Mesenchymal stem cell (in vitro differentiated cells and primary cell): ENCODE data around the gene DGCR6.
"Not testable (repeated sequence)": the region's sequence is repeated elsewhere in the genome, so short reads cannot be mapped to it uniquely, and the experiment has no call there.

ENCODE experiments used
- DNase-seq: peaks from one replicate; pipeline ENCODE4 v3.0.0-alpha.2; 2013
- H2AFZ ChIP-seq: one replicate; pipeline ENCODE4 v1.6.1; 2013; ENCODE audit warnings: low read depth, mild to moderate bottlenecking, control low read depth, inconsistent platforms, low read length, moderate library complexity
- H2AK5ac ChIP-seq: 2 replicates; pipeline ENCODE4 v1.6.1; 2013; ENCODE audit warnings: low read length, moderate library complexity, mild to moderate bottlenecking, inconsistent platforms; ENCODE audit not compliant: severe bottlenecking
- H2BK120ac ChIP-seq: one replicate; pipeline ENCODE4 v1.6.1; 2013; ENCODE audit warnings: low read depth, mild to moderate bottlenecking, inconsistent platforms, low read length, moderate library complexity
- H2BK12ac ChIP-seq, 2 experiments: one replicate each; pipeline ENCODE4 v1.6.1; 2013; ENCODE audit warnings: inconsistent platforms in 2 of 2, low read length in 2 of 2, mild to moderate bottlenecking in 2 of 2, moderate library complexity in 2 of 2, control low read depth in 1 of 2
- H2BK15ac ChIP-seq: one replicate; pipeline ENCODE4 v1.6.1; 2013; ENCODE audit warnings: mild to moderate bottlenecking, low read depth, inconsistent platforms; ENCODE audit not compliant: poor library complexity, severe bottlenecking
- H2BK5ac ChIP-seq: 2 replicates; pipeline ENCODE4 v1.6.1; 2013; ENCODE audit warnings: low read depth, mild to moderate bottlenecking, low read length, control low read depth, inconsistent platforms; ENCODE audit not compliant: poor library complexity, severe bottlenecking
- H3K14ac ChIP-seq, 2 experiments: one replicate each; pipeline ENCODE4 v1.6.1; 2013; ENCODE audit warnings: inconsistent platforms in 2 of 2, low read length in 2 of 2, control low read depth in 1 of 2, mild to moderate bottlenecking in 1 of 2, moderate library complexity in 1 of 2
- H3K18ac ChIP-seq, 2 experiments: one replicate each; pipeline ENCODE4 v1.6.1; 2013; ENCODE audit warnings: inconsistent platforms in 2 of 2, low read length in 2 of 2, control low read depth in 1 of 2, low read depth in 1 of 2, mild to moderate bottlenecking in 1 of 2
- H3K23ac ChIP-seq, 2 experiments: one replicate each; pipeline ENCODE4 v1.6.1; 2013; ENCODE audit warnings: inconsistent platforms in 2 of 2, low read length in 2 of 2, mild to moderate bottlenecking in 2 of 2, moderate library complexity in 2 of 2, control low read depth in 1 of 2
- H3K27ac ChIP-seq: 2 replicates; pipeline ENCODE4 v1.5.1; 2013; ENCODE audit warnings: mild to moderate bottlenecking, moderate library complexity, low read length, control low read depth, inconsistent platforms; ENCODE audit not compliant: poor library complexity, severe bottlenecking
- H3K27me3 ChIP-seq, 2 experiments: 2 replicates each; pipeline versions ENCODE4 v1.6.1 to v1.7.0; 2013; ENCODE audit warnings: low read length in 2 of 2, mild to moderate bottlenecking in 2 of 2, moderate library complexity in 2 of 2, control low read depth in 1 of 2, inconsistent platforms in 1 of 2; ENCODE audit not compliant: control insufficient read depth in 1 of 2, insufficient read depth in 1 of 2
- H3K36me3 ChIP-seq, 2 experiments: 2 replicates each; pipeline versions ENCODE4 v1.6.1 to v1.7.0; 2013; ENCODE audit warnings: low read length in 2 of 2, control low read depth in 1 of 2, inconsistent platforms in 1 of 2, low read depth in 1 of 2, mild to moderate bottlenecking in 1 of 2; ENCODE audit not compliant: insufficient read depth in 2 of 2, control insufficient read depth in 1 of 2
- H3K4ac ChIP-seq, 2 experiments: one replicate each; pipeline ENCODE4 v1.6.1; 2013; ENCODE audit warnings: inconsistent platforms in 2 of 2, low read length in 2 of 2, mild to moderate bottlenecking in 2 of 2, moderate library complexity in 2 of 2, control low read depth in 1 of 2, low read depth in 1 of 2
- H3K4me1 ChIP-seq: 2 replicates; pipeline ENCODE4 v1.6.1; 2013; ENCODE audit warnings: low read depth, low read length, control low read depth; ENCODE audit not compliant: control insufficient read depth, insufficient read depth
- H3K4me2 ChIP-seq: 2 replicates; pipeline ENCODE4 v1.6.1; 2013; ENCODE audit warnings: low read length, mild to moderate bottlenecking, inconsistent platforms; ENCODE audit not compliant: poor library complexity, severe bottlenecking
- H3K4me3 ChIP-seq, 2 experiments: 2 replicates each; pipeline versions ENCODE4 v1.5.1 to v1.7.0; 2013; ENCODE audit warnings: low read length in 2 of 2, mild to moderate bottlenecking in 2 of 2, control low read depth in 1 of 2, low read depth in 1 of 2; ENCODE audit not compliant: insufficient read depth in 1 of 2
- H3K79me1 ChIP-seq: replicated peaks from 2 replicates; pipeline ENCODE4 v1.6.1; 2013; ENCODE audit warnings: mild to moderate bottlenecking, control low read depth, low read length, inconsistent platforms; ENCODE audit not compliant: poor library complexity, severe bottlenecking
- H3K9ac ChIP-seq: 2 replicates; pipeline ENCODE4 v1.7.0; 2013; ENCODE audit warnings: mild to moderate bottlenecking, low read length, moderate library complexity
- H3K9me3 ChIP-seq: 2 replicates; pipeline ENCODE4 v1.7.0; 2013; ENCODE audit warnings: mild to moderate bottlenecking, low read length; ENCODE audit not compliant: control insufficient read depth
- H4K8ac ChIP-seq: one replicate; pipeline ENCODE4 v1.6.1; 2013; ENCODE audit warnings: inconsistent platforms, mild to moderate bottlenecking, low read length, moderate library complexity
- H4K91ac ChIP-seq: one replicate; pipeline ENCODE4 v1.6.1; 2013; ENCODE audit warnings: mild to moderate bottlenecking, low read length, inconsistent platforms
- WGBS: methylation state at CpG from one replicate; pipeline ENCODE4 v1.1.7; 2013; ENCODE audit warnings: mixed read lengths; 5-methylcytosine and 5-hydroxymethylcytosine counted together

The DGCR6 gene

DNA sequence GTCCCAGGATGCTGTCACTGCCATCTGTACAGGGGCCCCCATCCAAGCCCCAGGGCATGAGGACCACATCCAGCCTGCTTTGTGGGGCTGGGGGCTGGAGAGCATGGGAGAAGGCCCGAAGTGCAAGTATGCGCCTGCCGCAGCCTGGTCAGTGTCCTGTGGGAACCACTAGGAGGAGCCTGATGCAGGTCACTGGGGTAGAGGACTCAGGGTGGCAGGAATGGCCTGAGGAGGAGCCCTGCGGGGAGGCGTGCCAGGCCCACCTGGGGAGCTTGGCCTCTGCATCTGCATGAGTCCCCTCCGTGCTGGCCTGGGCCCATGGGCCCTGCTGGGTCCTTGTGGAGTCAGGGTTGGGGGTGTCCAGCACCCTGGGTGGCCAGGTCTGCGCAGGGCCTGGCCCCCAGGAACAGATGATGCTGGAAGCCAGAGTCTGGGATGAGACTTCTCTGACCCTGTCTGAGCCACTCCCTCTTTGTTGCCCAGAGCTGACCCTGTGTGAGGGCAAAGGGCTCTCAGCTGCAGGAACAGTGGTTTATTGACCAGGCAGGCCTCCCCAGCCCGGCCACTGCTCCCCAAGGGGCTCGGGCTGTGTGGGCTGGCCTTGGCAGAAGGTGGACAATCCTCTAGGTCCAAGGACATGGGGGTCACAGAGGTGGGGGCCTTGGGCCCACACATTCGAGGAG lies 6.3 kb downstream of the DGCR6 start:
- not testable (repeated sequence) for H3K4ac ChIP-seq, H2AFZ ChIP-seq, H3K4me3 ChIP-seq, H3K18ac ChIP-seq, H3K27ac ChIP-seq, H3K4me2 ChIP-seq, H3K9ac ChIP-seq, H2BK15ac ChIP-seq, H3K23ac ChIP-seq, H3K36me3 ChIP-seq, H3K9me3 ChIP-seq, H3K14ac ChIP-seq, H3K79me1 ChIP-seq, H2BK12ac ChIP-seq, H4K91ac ChIP-seq, H2BK120ac ChIP-seq, H2BK5ac ChIP-seq, H4K8ac ChIP-seq, H3K4me1 ChIP-seq, DNase-seq, H3K27me3 ChIP-seq, H2AK5ac ChIP-seq
- no CpG with 5 or more reads among the region's 10 CpGs for WGBS

DNA sequence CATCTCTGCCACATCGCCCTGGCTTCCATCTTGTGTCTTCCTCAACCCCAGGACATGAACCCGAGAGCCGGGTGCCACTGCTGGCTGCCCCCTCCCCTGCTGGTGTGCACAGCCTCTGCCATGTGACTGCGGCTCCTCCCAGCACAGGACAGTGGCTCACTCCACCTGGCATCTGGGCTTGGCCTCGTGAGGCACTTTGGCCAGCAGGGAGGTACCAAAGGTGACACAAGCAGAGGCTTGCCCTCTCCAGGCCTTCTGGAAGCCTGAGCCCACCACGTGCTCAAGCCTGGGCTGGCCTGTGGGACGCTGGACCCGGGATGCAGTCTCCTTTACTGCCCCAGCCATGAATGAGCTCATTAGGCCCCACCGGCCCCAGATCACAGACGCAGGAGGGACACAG lies 8.4 kb downstream of the DGCR6 start:
- not testable (repeated sequence) for H4K91ac ChIP-seq, H3K4me2 ChIP-seq, H3K79me1 ChIP-seq, H3K4ac ChIP-seq, H3K4me1 ChIP-seq, DNase-seq, H2AFZ ChIP-seq, H3K27me3 ChIP-seq, H3K23ac ChIP-seq, H3K18ac ChIP-seq, H3K9me3 ChIP-seq, H2BK12ac ChIP-seq, H3K4me3 ChIP-seq, H2BK15ac ChIP-seq, H2BK5ac ChIP-seq, H2BK120ac ChIP-seq, H3K9ac ChIP-seq, H3K27ac ChIP-seq, H2AK5ac ChIP-seq, H3K14ac ChIP-seq, H3K36me3 ChIP-seq, H4K8ac ChIP-seq
- no CpG with 5 or more reads among the region's 10 CpGs for WGBS

DNA sequence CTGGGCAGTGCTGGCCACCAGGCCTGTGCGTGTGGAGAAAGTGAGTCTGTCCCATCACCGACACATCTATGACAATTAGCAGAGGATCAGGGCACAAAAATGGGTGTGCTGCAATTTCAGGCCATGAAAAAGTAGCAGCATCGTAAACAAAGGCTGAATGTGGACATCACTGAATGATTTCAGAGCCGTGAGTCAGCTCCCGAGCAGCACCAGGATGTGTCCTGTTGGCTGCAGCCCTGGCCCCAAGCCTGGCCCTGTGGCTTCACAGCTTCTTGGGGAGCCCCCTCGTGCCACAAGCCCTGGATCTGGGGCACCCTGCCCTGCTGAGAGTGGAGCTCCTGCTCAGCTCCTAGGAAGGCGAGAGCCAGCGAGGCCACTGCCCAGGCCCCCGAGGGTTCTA lies 9.4 kb downstream of the DGCR6 start:
- H4K8ac ChIP-seq, H4K91ac ChIP-seq, H3K4me1 ChIP-seq, H3K9me3 ChIP-seq, H2BK15ac ChIP-seq, H3K27me3 ChIP-seq, H3K79me1 ChIP-seq, H3K4me3 ChIP-seq, H2BK5ac ChIP-seq, H3K9ac ChIP-seq, H2BK12ac ChIP-seq, H2AFZ ChIP-seq, H3K14ac ChIP-seq, H3K4ac ChIP-seq, H3K27ac ChIP-seq, H2BK120ac ChIP-seq, H3K23ac ChIP-seq, H3K36me3 ChIP-seq, H3K4me2 ChIP-seq, DNase-seq, H2AK5ac ChIP-seq, H3K18ac ChIP-seq: not testable (repeated sequence)
- whole genome bisulfite sequencing: no CpG with 5 or more reads among the region's 9 CpGs

DNA sequence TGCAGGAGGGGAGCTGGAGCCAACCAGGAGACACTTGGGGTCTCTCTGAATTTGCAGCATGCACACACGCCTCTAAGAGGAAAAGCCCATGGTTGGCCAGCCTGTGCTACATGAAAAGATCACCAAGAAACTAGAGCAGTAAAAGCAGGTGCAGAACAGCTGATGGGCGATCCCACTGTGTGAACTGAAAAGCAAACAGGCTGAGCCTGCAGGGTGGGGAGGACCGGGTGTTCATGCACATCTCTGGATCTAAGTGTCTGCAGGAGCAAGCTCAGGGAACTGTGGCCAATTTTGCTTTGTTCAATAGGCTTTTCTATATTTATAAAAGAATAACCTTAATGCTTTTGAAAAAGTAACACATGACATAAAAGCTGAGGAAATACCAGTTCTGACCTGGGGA lies 11.7 kb downstream of the DGCR6 start:
- not testable (repeated sequence) for H3K79me1 ChIP-seq, H3K4me1 ChIP-seq, H3K27ac ChIP-seq, H2AK5ac ChIP-seq, H3K23ac ChIP-seq, H3K18ac ChIP-seq, H3K9me3 ChIP-seq, H2BK5ac ChIP-seq, H2BK15ac ChIP-seq, H3K4me3 ChIP-seq, H3K27me3 ChIP-seq, H4K8ac ChIP-seq, DNase-seq, H2BK12ac ChIP-seq, H3K4ac ChIP-seq, H4K91ac ChIP-seq, H3K36me3 ChIP-seq, H3K14ac ChIP-seq, H3K9ac ChIP-seq, H3K4me2 ChIP-seq, H2BK120ac ChIP-seq, H2AFZ ChIP-seq
- WGBS: no CpG with 5 or more reads among the region's 3 CpGs
